PC-3 (cell line): ENCODE results near the gene TTLL10. TPM values are rescaled to one million over a fixed set of nuclear protein-coding genes. Genes with fewer than 3 reads are reported as not detected.

Experiments used
- ATAC-seq: fragments of 200-7000 bp; cut with Tn5 transposase; 2 replicates; pipeline ENCODE4 v1.9.1; 2020; ENCODE audit warnings: mild to moderate bottlenecking, moderate library complexity
- BruUV-seq: library from RNA; stranded (reverse); fragments of 400-500 nt; replicated peaks from 2 replicates; lab custom pipeline; 2021; lab: Mats Ljungman, UMichigan
- CTCF ChIA-PET: fragments of 300-600 bp; sonication (Branson Sonifier 250); formaldehyde crosslinking; loops from one replicate; lab custom pipeline; 2022; ENCODE audit warnings: antibody characterized with exemption; lab: Charles Lee
- POLR2A ChIA-PET: fragments of 300-600 bp; sonication (Branson Sonifier 250); formaldehyde crosslinking; loops from one replicate; lab custom pipeline; 2022; ENCODE audit warnings: antibody characterized with exemption; ENCODE audit not compliant: unreplicated experiment; lab: Charles Lee
- DNase-seq: peaks from one replicate; pipeline ENCODE4 v3.0.0-alpha.2; 2015
- H2AFZ ChIP-seq: fragments of 300-600 bp; sonication (generic); 2 replicates; pipeline ENCODE4 v1.6.0; 2016; ENCODE audit warnings: antibody characterized with exemption, low read length
- H3F3A ChIP-seq: fragments of 300-600 bp; sonication (generic); one replicate; pipeline ENCODE4 v1.6.0; 2017; ENCODE audit warnings: antibody characterized with exemption, low read length, control low read depth, mild to moderate bottlenecking; ENCODE audit not compliant: unreplicated experiment
- H3K27ac ChIP-seq: fragments of 300-600 bp; sonication (generic); 2 replicates; pipeline ENCODE4 v1.5.1; 2016; ENCODE audit warnings: mild to moderate bottlenecking, low read length
- H3K27me3 ChIP-seq: fragments of 300-600 bp; sonication (generic); 2 replicates; pipeline ENCODE4 v1.6.1; 2016; ENCODE audit warnings: low read length, mixed read lengths
- H3K36me3 ChIP-seq: fragments of 300-600 bp; sonication (generic); 2 replicates; pipeline ENCODE4 v1.6.1; 2016; ENCODE audit warnings: low read depth, mixed run types, low read length, mixed read lengths
- H3K4me1 ChIP-seq: fragments of 300-600 bp; sonication (generic); 2 replicates; pipeline ENCODE4 v1.5.1; 2016; ENCODE audit warnings: low read length; ENCODE audit not compliant: insufficient read depth
- H3K4me2 ChIP-seq: fragments of 300-600 bp; sonication (generic); 2 replicates; pipeline ENCODE4 v1.6.0; 2016; ENCODE audit warnings: low read length
- H3K4me3 ChIP-seq: fragments of 300-600 bp; sonication (generic); 2 replicates; pipeline ENCODE4 v1.5.1; 2016; ENCODE audit warnings: mild to moderate bottlenecking, low read length, mixed read lengths
- H3K79me2 ChIP-seq: fragments of 300-600 bp; sonication (generic); 2 replicates; pipeline ENCODE4 v1.6.1; 2017; ENCODE audit warnings: low read length, mixed read lengths
- H3K9ac ChIP-seq: fragments of 300-600 bp; sonication (generic); 2 replicates; pipeline ENCODE4 v1.6.0; 2016; ENCODE audit warnings: mild to moderate bottlenecking, low read length
- H3K9me2 ChIP-seq: fragments of 300-600 bp; sonication (generic); replicated peaks from 2 replicates; pipeline ENCODE4 v1.6.1; 2016; ENCODE audit warnings: mixed run types, low read length, mixed read lengths
- H3K9me3 ChIP-seq: fragments of 300-600 bp; sonication (generic); 2 replicates; pipeline ENCODE4 v1.6.1; 2016; ENCODE audit warnings: low read length, mixed read lengths
- H4K20me1 ChIP-seq: fragments of 300-600 bp; sonication (generic); 2 replicates; pipeline ENCODE4 v1.6.1; 2016; ENCODE audit warnings: low read length, mixed read lengths
- CTCF ChIP-seq: fragments of 300-600 bp; sonication (generic); conservative IDR thresholded peaks from 2 replicates; pipeline ENCODE4 v1.5.1; 2017; ENCODE audit warnings: antibody characterized with exemption, low read depth, mild to moderate bottlenecking, low read length
- EZH2 ChIP-seq: fragments of 300-600 bp; sonication (generic); IDR thresholded peaks from one replicate; pipeline ENCODE4 v1.6.1; 2017; ENCODE audit warnings: antibody characterized with exemption, mild to moderate bottlenecking, low read length; ENCODE audit not compliant: unreplicated experiment
- EZH2phosphoT487 ChIP-seq: fragments of 300-600 bp; sonication (generic); IDR thresholded peaks from 2 replicates; pipeline ENCODE4 v1.6.1; 2018; ENCODE audit warnings: mild to moderate bottlenecking, antibody characterized with exemption, low read length, borderline replicate concordance
- intact Hi-C: fragments of 100-400 bp; cut with micrococcal nuclease; formaldehyde crosslinking; loops from 2 replicates; pipeline ENCODE4 v1.9.0; 2023
- total RNA-seq: library from RNA; depleted of rRNA; stranded (reverse); fragments of >200 nt; gene quantifications from 2 replicates; pipeline ENCODE4 v1.2.3, GENCODE V29; 2014

TTLL10 gene
- total RNA-seq, 1 experiment from 2014 or later: 0.36 TPM

DNA sequence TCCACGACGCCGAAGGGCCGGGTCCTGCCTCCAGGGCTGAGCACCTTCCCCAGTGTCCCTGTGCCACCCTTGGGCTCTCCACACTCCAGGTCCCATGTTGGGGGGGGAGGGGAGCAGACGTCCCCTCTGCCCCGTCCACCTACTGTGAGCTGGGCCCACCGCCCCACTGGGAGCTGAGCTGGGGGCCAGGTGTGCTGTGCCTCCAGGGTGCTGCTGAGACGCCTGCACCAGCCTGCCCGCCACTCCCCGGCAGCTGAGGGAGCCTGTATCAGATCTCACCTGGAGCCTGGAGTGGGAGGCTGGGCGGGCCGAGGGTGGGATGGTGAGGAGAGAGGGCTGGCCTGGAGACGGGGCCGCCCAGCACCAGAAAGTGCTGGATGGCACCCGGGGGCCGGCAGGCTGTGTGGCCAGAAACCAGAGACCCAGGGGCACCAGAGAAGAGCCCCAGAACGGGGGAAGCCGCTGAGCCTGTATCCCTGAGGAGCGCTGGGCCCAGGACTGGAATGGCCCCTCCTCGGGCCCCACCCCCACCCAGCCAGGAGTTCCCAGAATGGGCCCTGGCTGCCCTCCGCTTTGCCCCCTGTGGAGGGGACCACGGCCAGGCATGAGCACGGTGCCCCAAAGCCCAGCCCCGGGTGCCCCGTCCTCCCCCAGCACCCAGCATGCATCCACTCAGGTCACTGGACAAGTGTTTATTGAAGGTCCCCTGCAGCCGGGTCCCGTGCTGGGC, 29.3 kb downstream of the TTLL10 start:
- no peak overlapping the region for H3K9ac ChIP-seq
- no peak overlapping the region for H3K27ac ChIP-seq
- no peaks in the 10 kb centered on the region for H3F3A ChIP-seq
- ATAC-seq (no peak), DNase-seq (no peak)
- ChIA-PET POLR2A (no interaction called here), CTCF (no interaction called here)
- H4K20me1 ChIP-seq: no peaks in the 10 kb centered on the region
- TF ChIP-seq EZH2phosphoT487 (no peak), EZH2 (no peak), CTCF (no peak)
- peaks cover 12% of the 10 kb centered on the region for H3K79me2 ChIP-seq
- H2AFZ ChIP-seq: no peak overlapping the region
- H3K4me2 ChIP-seq: no peak overlapping the region
- no peak overlapping the region for H3K4me3 ChIP-seq
- H3K36me3 ChIP-seq: no peaks in the 10 kb centered on the region
- intact Hi-C loops: no loop called here
- H3K4me1 ChIP-seq: peaks cover 19% of the 10 kb centered on the region
- H3K9me2 ChIP-seq: no peaks in the 10 kb centered on the region
- H3K27me3 ChIP-seq: no peaks in the 10 kb centered on the region
- BruUV-seq: no TSS peak
- H3K9me3 ChIP-seq: no peaks in the 10 kb centered on the region

DNA sequence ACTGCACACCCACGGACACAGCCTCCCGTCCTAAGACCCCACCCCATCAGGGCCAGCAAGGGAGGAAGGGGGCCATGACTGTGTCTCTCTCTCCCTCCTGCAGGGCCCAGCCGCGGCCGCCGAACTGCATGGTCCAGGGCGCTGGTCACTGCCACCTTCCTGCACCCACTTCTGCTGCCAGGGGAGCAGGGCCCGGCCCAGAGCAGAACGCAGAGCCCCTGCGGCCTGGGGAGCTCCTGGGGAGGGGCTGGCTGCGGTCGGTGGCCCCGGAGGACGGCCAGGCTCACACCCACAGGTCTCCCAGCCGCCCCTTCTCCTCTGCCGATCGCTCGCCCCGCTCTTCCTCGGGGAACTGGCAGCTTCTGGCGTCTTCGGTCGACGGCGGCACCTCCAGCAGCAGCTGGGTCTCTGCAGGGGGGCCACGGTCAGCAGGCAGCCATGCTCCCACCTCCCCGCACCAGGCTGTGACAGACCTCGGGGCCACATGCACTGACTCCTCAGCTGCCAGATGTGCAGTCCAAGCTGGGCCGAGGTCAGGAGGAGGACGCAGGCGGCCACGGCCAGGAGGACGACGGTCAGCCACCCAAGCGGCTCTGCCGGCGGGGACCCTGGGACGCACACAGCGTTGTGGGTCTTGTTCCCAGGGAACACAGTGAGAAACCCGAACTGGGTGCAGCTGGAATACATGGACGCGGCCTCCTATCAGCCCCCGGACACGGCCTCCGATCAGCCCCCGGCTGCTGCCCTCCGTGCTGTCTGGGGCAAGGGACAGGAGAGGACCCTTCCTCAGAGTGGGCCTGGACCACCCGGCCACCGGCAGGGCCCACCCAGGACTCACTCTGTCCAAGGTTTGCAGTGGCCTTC, 30.1 kb downstream of the TTLL10 start:
- POLR2A ChIA-PET: no interaction called here
- peaks cover 12% of the 10 kb centered on the region for H3K79me2 ChIP-seq
- CTCF ChIA-PET: no interaction called here
- no peaks in the 10 kb centered on the region for H3K36me3 ChIP-seq
- BruUV-seq: no TSS peak
- no peak overlapping the region for H3K4me3 ChIP-seq
- no peak for DNase-seq
- no peak overlapping the region for H2AFZ ChIP-seq
- H3K9me2 ChIP-seq: no peaks in the 10 kb centered on the region
- H3K9ac ChIP-seq: no peak overlapping the region
- ATAC-seq: no peak
- intact Hi-C loops: no loop called here
- no peaks in the 10 kb centered on the region for H3K27me3 ChIP-seq
- no peak overlapping the region for H3K27ac ChIP-seq
- no peaks in the 10 kb centered on the region for H3F3A ChIP-seq
- H3K4me2 ChIP-seq: no peak overlapping the region
- H3K4me1 ChIP-seq: peaks cover 25% of the 10 kb centered on the region
- TF ChIP-seq EZH2 (no peak), CTCF (no peak), EZH2phosphoT487 (no peak)
- H4K20me1 ChIP-seq: no peaks in the 10 kb centered on the region
- no peaks in the 10 kb centered on the region for H3K9me3 ChIP-seq
